ENCODE data around the gene PTEN.

GRCh38 chr10:88012641-88013040, 149.2 kb downstream of the PTEN start:
- TF ChIP-seq ZNF747 (tag by site-specific recombination; IDR thresholded peaks at IDR 0.05) (no peak), CTCF (tag by site-specific recombination; IDR thresholded peaks at IDR 0.05) (no peak), KLF8 (tag by site-specific recombination; IDR thresholded peaks at IDR 0.05) (no peak), ZNF639 (tag by site-specific recombination; IDR thresholded peaks at IDR 0.05) (no peak), ZNF398 (tag by site-specific recombination; IDR thresholded peaks at IDR 0.05) (no peak)

Data from HEK293 (cell line).